DOHH2 (cell line): ENCODE measurements around the gene CEP350.
"Not testable (repeated sequence)": the region's sequence is repeated elsewhere in the genome, so short reads cannot be mapped to it uniquely, and the experiment has no call there.

Experiments
- H3F3A ChIP-seq: fragments of 200-600 bp; sonication (generic), shearing (Covaris generic); 2 replicates; pipeline ENCODE4 v1.6.0; 2016; ENCODE audit warnings: antibody characterized with exemption, mild to moderate bottlenecking; ENCODE audit not compliant: control insufficient read depth, insufficient read depth
- H3K27ac ChIP-seq: fragments of 200-600 bp; sonication (generic); 2 replicates; pipeline ENCODE4 v1.5.1; 2014; ENCODE audit warnings: low read depth, mild to moderate bottlenecking, low read length, moderate library complexity
- H3K27me3 ChIP-seq: fragments of 200-600 bp; sonication (generic); 2 replicates; pipeline ENCODE4 v1.6.1; 2014; ENCODE audit warnings: mild to moderate bottlenecking, low read length, mixed read lengths; ENCODE audit not compliant: control insufficient read depth
- H3K36me3 ChIP-seq: fragments of 200-600 bp; sonication (generic); 2 replicates; pipeline ENCODE4 v1.6.1; 2014; ENCODE audit warnings: mild to moderate bottlenecking, low read length, moderate library complexity, mixed read lengths; ENCODE audit not compliant: control insufficient read depth
- H3K4me1 ChIP-seq: fragments of 200-600 bp; sonication (generic); 2 replicates; pipeline ENCODE4 v1.6.1; 2014; ENCODE audit warnings: mild to moderate bottlenecking, low read length, mixed read lengths; ENCODE audit not compliant: control insufficient read depth
- H3K4me2 ChIP-seq: fragments of 200-600 bp; sonication (generic); 2 replicates; pipeline ENCODE4 v1.6.0; 2014; ENCODE audit warnings: mild to moderate bottlenecking, low read length, moderate library complexity
- H3K4me3 ChIP-seq: fragments of 200-600 bp; sonication (generic); 2 replicates; pipeline ENCODE4 v1.5.1; 2014; ENCODE audit warnings: mild to moderate bottlenecking, low read length, mixed read lengths
- H3K79me2 ChIP-seq: fragments of 200-600 bp; sonication (generic); 2 replicates; pipeline ENCODE4 v1.6.1; 2014; ENCODE audit warnings: mild to moderate bottlenecking, low read length, mixed read lengths; ENCODE audit not compliant: control insufficient read depth
- H3K9me2 ChIP-seq: fragments of 200-600 bp; sonication (generic); replicated peaks from 2 replicates; pipeline ENCODE4 v1.6.1; 2014; ENCODE audit warnings: mild to moderate bottlenecking, low read length, mixed read lengths; ENCODE audit not compliant: control insufficient read depth
- H3K9me3 ChIP-seq: fragments of 200-600 bp; sonication (generic); 2 replicates; pipeline ENCODE4 v1.6.1; 2014; ENCODE audit warnings: antibody characterized with exemption, low read length, mixed read lengths; ENCODE audit not compliant: control insufficient read depth, insufficient read depth
- H4K20me1 ChIP-seq: fragments of 200-600 bp; sonication (generic); 2 replicates; pipeline ENCODE4 v1.6.0; 2014; ENCODE audit warnings: low read depth, mild to moderate bottlenecking, antibody characterized with exemption, low read length, moderate library complexity; ENCODE audit not compliant: control insufficient read depth, insufficient read depth
- CTCF ChIP-seq: fragments of 200-600 bp; sonication (generic); IDR thresholded peaks from one replicate; pipeline ENCODE4 v1.5.1; 2014; ENCODE audit warnings: antibody characterized with exemption, mild to moderate bottlenecking, low read depth, low read length; ENCODE audit not compliant: poor library complexity, severe bottlenecking
- EZH2phosphoT487 ChIP-seq: fragments of 200-600 bp; sonication (generic); IDR thresholded peaks from 2 replicates; pipeline ENCODE4 v1.6.1; 2017; ENCODE audit warnings: borderline replicate concordance, mild to moderate bottlenecking, antibody characterized with exemption, low read length, moderate library complexity, mixed read lengths

CEP350 gene

GRCh38 chr1:180131510-180131909, 176.9 kb downstream of the CEP350 start:
- Histone ChIP-seq H3K9me3 (no peaks in the 10 kb centered on the region), H3K4me1 (no peaks in the 10 kb centered on the region), H3K4me2 (no peak overlapping the region), H4K20me1 (no peaks in the 10 kb centered on the region), H3K9me2 (no peaks in the 10 kb centered on the region), H3F3A (no peaks in the 10 kb centered on the region), H3K36me3 (no peaks in the 10 kb centered on the region), H3K4me3 (no peak overlapping the region), H3K27ac (no peak overlapping the region), H3K27me3 (peaks cover 5% of the 10 kb centered on the region), H3K79me2 (no peaks in the 10 kb centered on the region)
- TF ChIP-seq EZH2phosphoT487 = no peak
- TF ChIP-seq CTCF = no peak

GRCh38 chr1:180133193-180133592, 178.6 kb downstream of the CEP350 start:
- no peak for TF ChIP-seq CTCF
- TF ChIP-seq EZH2phosphoT487 = no peak
- Histone ChIP-seq H3K4me3 (no peak overlapping the region), H3K27me3 (peaks cover 13% of the 10 kb centered on the region), H3K4me1 (no peaks in the 10 kb centered on the region), H3K27ac (no peak overlapping the region), H3F3A (no peaks in the 10 kb centered on the region), H3K4me2 (no peak overlapping the region), H3K9me3 (no peaks in the 10 kb centered on the region), H3K79me2 (no peaks in the 10 kb centered on the region), H4K20me1 (no peaks in the 10 kb centered on the region), H3K36me3 (no peaks in the 10 kb centered on the region), H3K9me2 (no peaks in the 10 kb centered on the region)

- H3K4me3 ChIP-seq, H3K4me2 ChIP-seq, H3K4me1 ChIP-seq, H3K36me3 ChIP-seq, H4K20me1 ChIP-seq, H3K27ac ChIP-seq, H3K9me3 ChIP-seq, H3K79me2 ChIP-seq, H3K9me2 ChIP-seq, H3F3A ChIP-seq: not testable (repeated sequence)
- peaks cover 14% of the 10 kb centered on the region for H3K27me3 ChIP-seq
Measured at GRCh38 chr1:180133688-180134087, 179.1 kb downstream of the CEP350 start.

GRCh38 chr1:180135535-180135934, 180.9 kb downstream of the CEP350 start:
- no peak for TF ChIP-seq CTCF
- TF ChIP-seq EZH2phosphoT487 = no peak
- no peaks in the 10 kb centered on the region for H3K36me3 ChIP-seq
- no peak overlapping the region for H3K27ac ChIP-seq
- no peaks in the 10 kb centered on the region for H4K20me1 ChIP-seq
- peaks cover 14% of the 10 kb centered on the region for H3K27me3 ChIP-seq
- H3K4me1 ChIP-seq = no peaks in the 10 kb centered on the region
- H3K4me2 ChIP-seq = no peak overlapping the region
- H3K4me3 ChIP-seq = no peak overlapping the region
- no peaks in the 10 kb centered on the region for H3F3A ChIP-seq
- no peaks in the 10 kb centered on the region for H3K79me2 ChIP-seq
- no peaks in the 10 kb centered on the region for H3K9me2 ChIP-seq
- no peaks in the 10 kb centered on the region for H3K9me3 ChIP-seq
